ENCODE measurements around the gene MKS1. TPM values are rescaled to one million over a fixed set of nuclear protein-coding genes. Genes with fewer than 3 reads are reported as not detected.

Gene MKS1
- total RNA-seq, 1 donor, result 8.6 TPM

DNA sequence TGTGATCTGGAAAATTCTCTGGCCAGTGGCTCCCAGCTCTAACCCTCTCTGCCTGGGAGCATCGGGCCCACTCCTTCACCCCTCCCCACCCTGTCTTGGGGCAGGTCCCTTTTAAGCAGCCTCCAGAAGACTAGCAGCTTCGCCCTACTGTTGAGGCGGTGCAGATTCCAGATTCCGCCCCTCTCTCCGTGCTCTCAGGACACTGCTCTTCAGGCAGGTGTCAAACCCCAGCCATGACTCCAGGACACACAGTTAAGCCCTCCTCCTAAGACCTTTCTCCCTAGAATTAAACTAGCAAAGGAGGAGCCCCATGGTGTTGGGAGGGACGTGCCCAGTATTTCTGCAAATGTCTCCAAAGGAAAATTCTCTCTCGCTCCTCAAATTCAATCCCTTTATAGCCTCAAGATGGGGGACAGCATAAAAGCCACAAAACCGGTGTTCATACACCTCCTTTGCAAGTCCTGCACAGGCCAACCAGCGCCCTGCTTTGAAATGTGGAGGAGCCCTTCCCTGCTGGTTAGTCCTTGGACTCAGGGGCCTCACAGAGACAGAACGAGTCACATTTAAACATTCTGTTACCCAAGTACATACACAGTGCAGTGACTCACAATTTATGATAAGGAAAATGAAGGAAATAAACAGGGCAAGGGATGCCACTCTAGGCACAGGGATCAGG, 26.5 kb upstream of the MKS1 start:
- TF ChIP-seq, protein P1, sequence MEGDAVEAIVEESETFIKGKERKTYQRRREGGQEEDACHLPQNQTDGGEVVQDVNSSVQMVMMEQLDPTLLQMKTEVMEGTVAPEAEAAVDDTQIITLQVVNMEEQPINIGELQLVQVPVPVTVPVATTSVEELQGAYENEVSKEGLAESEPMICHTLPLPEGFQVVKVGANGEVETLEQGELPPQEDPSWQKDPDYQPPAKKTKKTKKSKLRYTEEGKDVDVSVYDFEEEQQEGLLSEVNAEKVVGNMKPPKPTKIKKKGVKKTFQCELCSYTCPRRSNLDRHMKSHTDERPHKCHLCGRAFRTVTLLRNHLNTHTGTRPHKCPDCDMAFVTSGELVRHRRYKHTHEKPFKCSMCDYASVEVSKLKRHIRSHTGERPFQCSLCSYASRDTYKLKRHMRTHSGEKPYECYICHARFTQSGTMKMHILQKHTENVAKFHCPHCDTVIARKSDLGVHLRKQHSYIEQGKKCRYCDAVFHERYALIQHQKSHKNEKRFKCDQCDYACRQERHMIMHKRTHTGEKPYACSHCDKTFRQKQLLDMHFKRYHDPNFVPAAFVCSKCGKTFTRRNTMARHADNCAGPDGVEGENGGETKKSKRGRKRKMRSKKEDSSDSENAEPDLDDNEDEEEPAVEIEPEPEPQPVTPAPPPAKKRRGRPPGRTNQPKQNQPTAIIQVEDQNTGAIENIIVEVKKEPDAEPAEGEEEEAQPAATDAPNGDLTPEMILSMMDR (IDR thresholded peaks at IDR 0.05; ENCODE audit: insufficient read depth, low read depth, low read length), result no peak
- no peak overlapping the region for H3K4me3 ChIP-seq (ENCODE audit: low read depth, low read length)
- no peak for DNase-seq (ENCODE audit: low read depth)

GRCh38 chr17:58244963-58245362, 25.9 kb upstream of the MKS1 start:
- no peak overlapping the region for H3K4me3 ChIP-seq (ENCODE audit: low read depth, low read length)
- TF ChIP-seq, protein P1 (IDR thresholded peaks at IDR 0.05; ENCODE audit: insufficient read depth, low read depth, low read length), result no peak
- DNase-seq (ENCODE audit: low read depth), result no peak

DNA sequence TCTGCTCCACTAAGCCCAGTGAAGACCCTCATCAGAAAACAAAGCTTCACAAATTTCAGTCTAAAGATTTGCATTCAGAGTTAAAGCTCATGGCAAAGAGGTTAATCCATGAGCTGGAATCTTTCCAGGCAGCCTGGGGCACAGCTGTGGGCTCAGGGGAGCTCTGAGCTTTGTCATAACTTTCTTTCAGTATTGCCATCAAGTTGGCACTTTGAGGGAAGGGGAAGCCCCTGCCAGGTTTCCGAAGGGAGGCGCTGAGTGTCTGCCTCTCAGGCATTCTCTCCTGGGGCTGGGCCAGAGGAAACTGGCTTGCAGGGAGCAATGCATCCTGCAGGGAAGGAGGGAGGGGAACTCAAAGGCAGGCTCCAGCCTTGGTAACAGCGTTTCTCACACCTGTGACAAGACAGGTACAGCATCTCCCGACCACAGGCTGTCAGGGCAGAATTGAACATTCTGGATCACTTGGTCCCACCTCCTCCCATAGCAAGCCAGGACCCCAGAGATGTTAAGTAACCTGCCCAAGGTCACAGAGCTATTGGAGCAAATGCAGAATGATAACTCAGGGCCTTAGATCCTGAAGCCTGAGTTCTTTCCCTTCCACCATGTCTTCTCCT, 23.2 kb upstream of the MKS1 start:
- no peak overlapping the region for H3K4me3 ChIP-seq (ENCODE audit: low read depth, low read length)
- TF ChIP-seq, protein P1 (IDR thresholded peaks at IDR 0.05; ENCODE audit: insufficient read depth, low read depth, low read length), result no peak
- DNase-seq (ENCODE audit: low read depth), result no peak

- no peak for DNase-seq (ENCODE audit: low read depth)
- H3K4me3 ChIP-seq (ENCODE audit: low read depth, low read length), result no peak overlapping the region
- TF ChIP-seq, protein P1 (IDR thresholded peaks at IDR 0.05; ENCODE audit: insufficient read depth, low read depth, low read length), result no peak
Measured at GRCh38 chr17:58239987-58240386, 20.9 kb upstream of the MKS1 start.

- TF ChIP-seq, protein P1 (IDR thresholded peaks at IDR 0.05; ENCODE audit: insufficient read depth, low read depth, low read length), result no peak
- no peak within 1 kb of the TSS for H3K4me3 ChIP-seq (ENCODE audit: low read depth, low read length)
- DNase-seq (ENCODE audit: low read depth), result no peak
Measured at GRCh38 chr17:58238147-58238634, 19.1 kb upstream of the MKS1 start, which contains the start of gene LPO. Gene LPO, plus strand, starts transcription at chr17:58238584. Its CDS starts 4,396 bp downstream, at chr17:58242980.

- H3K4me3 ChIP-seq (ENCODE audit: low read depth, low read length), result no peak overlapping the region
- TF ChIP-seq, protein P1 (IDR thresholded peaks at IDR 0.05; ENCODE audit: insufficient read depth, low read depth, low read length), result no peak
- DNase-seq (ENCODE audit: low read depth), result no peak
Measured at GRCh38 chr17:58236394-58236793, 17.3 kb upstream of the MKS1 start.
